DOHH2 (cell line): Measurements from ENCODE around the gene FNDC3B.

Experiments used
- H3F3A ChIP-seq: fragments of 200-600 bp; sonication (generic), shearing (Covaris generic); 2 replicates; pipeline ENCODE4 v1.6.0; 2016; ENCODE audit warnings: antibody characterized with exemption, mild to moderate bottlenecking; ENCODE audit not compliant: control insufficient read depth, insufficient read depth
- H3K27ac ChIP-seq: fragments of 200-600 bp; sonication (generic); 2 replicates; pipeline ENCODE4 v1.5.1; 2014; ENCODE audit warnings: low read depth, mild to moderate bottlenecking, low read length, moderate library complexity
- H3K27me3 ChIP-seq: fragments of 200-600 bp; sonication (generic); 2 replicates; pipeline ENCODE4 v1.6.1; 2014; ENCODE audit warnings: mild to moderate bottlenecking, low read length, mixed read lengths; ENCODE audit not compliant: control insufficient read depth
- H3K36me3 ChIP-seq: fragments of 200-600 bp; sonication (generic); 2 replicates; pipeline ENCODE4 v1.6.1; 2014; ENCODE audit warnings: mild to moderate bottlenecking, low read length, moderate library complexity, mixed read lengths; ENCODE audit not compliant: control insufficient read depth
- H3K4me1 ChIP-seq: fragments of 200-600 bp; sonication (generic); 2 replicates; pipeline ENCODE4 v1.6.1; 2014; ENCODE audit warnings: mild to moderate bottlenecking, low read length, mixed read lengths; ENCODE audit not compliant: control insufficient read depth
- H3K4me2 ChIP-seq: fragments of 200-600 bp; sonication (generic); 2 replicates; pipeline ENCODE4 v1.6.0; 2014; ENCODE audit warnings: mild to moderate bottlenecking, low read length, moderate library complexity
- H3K4me3 ChIP-seq: fragments of 200-600 bp; sonication (generic); 2 replicates; pipeline ENCODE4 v1.5.1; 2014; ENCODE audit warnings: mild to moderate bottlenecking, low read length, mixed read lengths
- H3K79me2 ChIP-seq: fragments of 200-600 bp; sonication (generic); 2 replicates; pipeline ENCODE4 v1.6.1; 2014; ENCODE audit warnings: mild to moderate bottlenecking, low read length, mixed read lengths; ENCODE audit not compliant: control insufficient read depth
- H3K9me2 ChIP-seq: fragments of 200-600 bp; sonication (generic); replicated peaks from 2 replicates; pipeline ENCODE4 v1.6.1; 2014; ENCODE audit warnings: mild to moderate bottlenecking, low read length, mixed read lengths; ENCODE audit not compliant: control insufficient read depth
- H3K9me3 ChIP-seq: fragments of 200-600 bp; sonication (generic); 2 replicates; pipeline ENCODE4 v1.6.1; 2014; ENCODE audit warnings: antibody characterized with exemption, low read length, mixed read lengths; ENCODE audit not compliant: control insufficient read depth, insufficient read depth
- H4K20me1 ChIP-seq: fragments of 200-600 bp; sonication (generic); 2 replicates; pipeline ENCODE4 v1.6.0; 2014; ENCODE audit warnings: low read depth, mild to moderate bottlenecking, antibody characterized with exemption, low read length, moderate library complexity; ENCODE audit not compliant: control insufficient read depth, insufficient read depth
- EZH2phosphoT487 ChIP-seq: fragments of 200-600 bp; sonication (generic); IDR thresholded peaks from 2 replicates; pipeline ENCODE4 v1.6.1; 2017; ENCODE audit warnings: borderline replicate concordance, mild to moderate bottlenecking, antibody characterized with exemption, low read length, moderate library complexity, mixed read lengths
- TF ChIP-seq, protein P1 (sequence below): fragments of 200-600 bp; sonication (generic); IDR thresholded peaks from one replicate; pipeline ENCODE4 v1.5.1; 2014; ENCODE audit warnings: antibody characterized with exemption, mild to moderate bottlenecking, low read depth, low read length; ENCODE audit not compliant: poor library complexity, severe bottlenecking

FNDC3B gene

DNA sequence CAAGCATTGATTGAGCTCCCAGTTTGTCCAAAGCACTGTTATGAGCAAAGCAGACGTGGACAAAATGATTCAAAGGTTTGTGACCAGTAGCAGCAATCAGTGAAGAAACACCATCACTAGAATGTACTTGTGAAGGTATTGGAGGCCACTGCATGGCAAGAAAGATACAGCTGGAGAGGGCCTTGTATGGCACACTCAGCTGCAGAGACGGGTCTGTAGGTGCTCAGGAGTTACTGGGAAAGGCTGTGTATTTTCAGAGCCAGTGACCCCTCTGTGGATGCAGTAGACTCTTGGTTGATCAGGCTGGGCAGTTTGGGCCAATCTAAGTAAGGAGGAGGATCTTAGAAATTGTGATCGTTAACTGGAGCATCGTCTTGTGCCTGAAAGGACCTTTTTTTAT, 288.9 kb downstream of the FNDC3B start:
- no peak overlapping the region for H3K4me3 ChIP-seq
- no peaks in the 10 kb centered on the region for H3K36me3 ChIP-seq
- no peaks in the 10 kb centered on the region for H3K4me1 ChIP-seq
- no peak for TF ChIP-seq EZH2phosphoT487
- TF ChIP-seq, protein P1, sequence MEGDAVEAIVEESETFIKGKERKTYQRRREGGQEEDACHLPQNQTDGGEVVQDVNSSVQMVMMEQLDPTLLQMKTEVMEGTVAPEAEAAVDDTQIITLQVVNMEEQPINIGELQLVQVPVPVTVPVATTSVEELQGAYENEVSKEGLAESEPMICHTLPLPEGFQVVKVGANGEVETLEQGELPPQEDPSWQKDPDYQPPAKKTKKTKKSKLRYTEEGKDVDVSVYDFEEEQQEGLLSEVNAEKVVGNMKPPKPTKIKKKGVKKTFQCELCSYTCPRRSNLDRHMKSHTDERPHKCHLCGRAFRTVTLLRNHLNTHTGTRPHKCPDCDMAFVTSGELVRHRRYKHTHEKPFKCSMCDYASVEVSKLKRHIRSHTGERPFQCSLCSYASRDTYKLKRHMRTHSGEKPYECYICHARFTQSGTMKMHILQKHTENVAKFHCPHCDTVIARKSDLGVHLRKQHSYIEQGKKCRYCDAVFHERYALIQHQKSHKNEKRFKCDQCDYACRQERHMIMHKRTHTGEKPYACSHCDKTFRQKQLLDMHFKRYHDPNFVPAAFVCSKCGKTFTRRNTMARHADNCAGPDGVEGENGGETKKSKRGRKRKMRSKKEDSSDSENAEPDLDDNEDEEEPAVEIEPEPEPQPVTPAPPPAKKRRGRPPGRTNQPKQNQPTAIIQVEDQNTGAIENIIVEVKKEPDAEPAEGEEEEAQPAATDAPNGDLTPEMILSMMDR: no peak
- no peaks in the 10 kb centered on the region for H3K27me3 ChIP-seq
- no peaks in the 10 kb centered on the region for H3K79me2 ChIP-seq
- no peak overlapping the region for H3K27ac ChIP-seq
- no peak overlapping the region for H3K4me2 ChIP-seq
- no peaks in the 10 kb centered on the region for H4K20me1 ChIP-seq
- no peaks in the 10 kb centered on the region for H3K9me2 ChIP-seq
- no peaks in the 10 kb centered on the region for H3K9me3 ChIP-seq
- H3F3A ChIP-seq: no peaks in the 10 kb centered on the region

DNA sequence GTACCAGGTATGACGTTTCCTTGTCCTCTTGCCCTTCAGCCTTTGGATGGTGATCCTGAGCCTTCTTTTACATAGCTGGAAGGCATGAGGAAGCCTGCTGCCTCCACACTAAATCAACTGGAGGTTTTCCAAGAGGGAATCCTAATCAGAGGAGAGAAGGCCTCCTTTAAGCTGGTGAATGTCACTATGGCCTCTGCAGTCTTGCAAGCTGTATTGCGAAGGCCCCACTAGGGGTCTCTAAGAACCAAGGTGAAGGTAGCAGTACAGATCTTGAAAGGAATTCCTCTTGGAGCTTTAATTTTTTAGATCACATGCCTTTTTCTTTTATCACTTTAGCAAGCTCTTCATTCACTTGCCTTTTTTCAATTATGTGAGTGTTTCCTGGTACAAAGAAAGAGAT, 289.7 kb downstream of the FNDC3B start:
- Histone ChIP-seq H3K27me3 (no peaks in the 10 kb centered on the region), H3K36me3 (no peaks in the 10 kb centered on the region), H3F3A (no peaks in the 10 kb centered on the region), H4K20me1 (no peaks in the 10 kb centered on the region), H3K9me2 (no peaks in the 10 kb centered on the region), H3K9me3 (no peaks in the 10 kb centered on the region), H3K4me1 (no peaks in the 10 kb centered on the region), H3K4me2 (no peak overlapping the region), H3K79me2 (no peaks in the 10 kb centered on the region), H3K4me3 (no peak overlapping the region), H3K27ac (no peak overlapping the region)
- no peak for TF ChIP-seq EZH2phosphoT487
- TF ChIP-seq, protein P1: no peak

DNA sequence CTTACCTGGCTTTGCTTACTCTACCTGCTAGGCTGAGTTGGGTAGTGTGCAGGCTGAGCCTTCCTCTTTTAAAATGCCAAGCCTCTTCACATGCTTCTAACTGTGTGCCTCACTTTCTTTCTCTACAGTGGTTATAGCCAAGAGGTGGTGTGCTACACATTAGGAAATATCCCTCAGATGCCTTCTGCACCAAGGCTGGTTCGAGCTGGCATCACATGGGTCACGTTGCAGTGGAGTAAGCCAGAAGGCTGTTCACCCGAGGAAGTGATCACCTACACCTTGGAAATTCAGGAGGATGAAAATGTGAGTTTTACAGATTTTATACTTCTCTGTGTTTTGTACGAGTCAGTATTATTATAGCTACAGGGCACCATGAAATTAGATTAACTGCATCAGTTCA, 291.0 kb downstream of the FNDC3B start:
- H3K9me3 ChIP-seq: no peaks in the 10 kb centered on the region

More for the DNA sequence above, 291.0 kb downstream of the FNDC3B start:
- H3K27me3 ChIP-seq: no peaks in the 10 kb centered on the region
- H3K9me2 ChIP-seq: no peaks in the 10 kb centered on the region
- H3K4me1 ChIP-seq: no peaks in the 10 kb centered on the region
- no peaks in the 10 kb centered on the region for H4K20me1 ChIP-seq
- H3K4me2 ChIP-seq: no peak overlapping the region
- H3K79me2 ChIP-seq: no peaks in the 10 kb centered on the region
- no peak overlapping the region for H3K4me3 ChIP-seq
- H3K27ac ChIP-seq: no peak overlapping the region
- H3K36me3 ChIP-seq: no peaks in the 10 kb centered on the region
- TF ChIP-seq EZH2phosphoT487: no peak
- TF ChIP-seq, protein P1: no peak
- H3F3A ChIP-seq: no peaks in the 10 kb centered on the region
